Ovary (tissue), 3 donors: ENCODE data around the gene C15orf39.
"Not testable (repeated sequence)": the region's sequence is repeated elsewhere in the genome, so short reads cannot be mapped to it uniquely, and the experiment has no call there.

Experiments
- EP300 ChIP-seq: sonication (generic); formaldehyde crosslinking; IDR thresholded peaks from one replicate; pipeline ENCODE4 v1.6.1; 2017; ENCODE audit warnings: antibody characterized with exemption
- POLR2A ChIP-seq: fragments of 450-650 bp; IDR thresholded peaks from one replicate; pipeline ENCODE4 v1.6.1; 2017; ENCODE audit warnings: antibody characterized with exemption, mild to moderate bottlenecking, moderate library complexity
- TF ChIP-seq, protein P1 (sequence below), 3 donors: fragments of 450-650 bp in 2 of 3; fragments of 200-600 bp in 1 of 3; IDR thresholded peaks; one replicate each; pipeline versions ENCODE4 v1.5.1 to v1.8.0; 2016 to 2022; ENCODE audit warnings: antibody characterized with exemption in 3 of 3, mild to moderate bottlenecking in 1 of 3
- donor health status: DM: no; HTN: no; CAD: no.

DNA sequence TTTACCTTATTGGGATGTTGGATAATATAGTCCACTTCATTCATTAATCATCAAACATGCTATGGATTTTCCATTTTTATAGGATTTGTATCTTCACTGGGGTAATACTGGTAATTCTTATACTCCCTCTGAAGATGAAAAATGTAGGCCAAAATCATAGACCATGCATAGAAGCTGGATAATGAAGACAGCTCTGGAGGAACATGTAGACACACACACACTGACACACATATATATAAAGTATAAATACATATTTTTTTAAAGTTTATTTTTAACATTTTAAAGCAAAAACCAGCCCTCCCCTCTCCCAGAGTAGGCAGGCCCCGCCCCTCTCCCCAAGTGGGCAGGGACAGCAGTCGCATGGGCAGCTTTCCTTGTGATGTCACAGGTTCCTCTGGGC is 56.4 kb downstream of the C15orf39 start, which contains the start of gene GOLGA6C:
- TF ChIP-seq, protein P1, sequence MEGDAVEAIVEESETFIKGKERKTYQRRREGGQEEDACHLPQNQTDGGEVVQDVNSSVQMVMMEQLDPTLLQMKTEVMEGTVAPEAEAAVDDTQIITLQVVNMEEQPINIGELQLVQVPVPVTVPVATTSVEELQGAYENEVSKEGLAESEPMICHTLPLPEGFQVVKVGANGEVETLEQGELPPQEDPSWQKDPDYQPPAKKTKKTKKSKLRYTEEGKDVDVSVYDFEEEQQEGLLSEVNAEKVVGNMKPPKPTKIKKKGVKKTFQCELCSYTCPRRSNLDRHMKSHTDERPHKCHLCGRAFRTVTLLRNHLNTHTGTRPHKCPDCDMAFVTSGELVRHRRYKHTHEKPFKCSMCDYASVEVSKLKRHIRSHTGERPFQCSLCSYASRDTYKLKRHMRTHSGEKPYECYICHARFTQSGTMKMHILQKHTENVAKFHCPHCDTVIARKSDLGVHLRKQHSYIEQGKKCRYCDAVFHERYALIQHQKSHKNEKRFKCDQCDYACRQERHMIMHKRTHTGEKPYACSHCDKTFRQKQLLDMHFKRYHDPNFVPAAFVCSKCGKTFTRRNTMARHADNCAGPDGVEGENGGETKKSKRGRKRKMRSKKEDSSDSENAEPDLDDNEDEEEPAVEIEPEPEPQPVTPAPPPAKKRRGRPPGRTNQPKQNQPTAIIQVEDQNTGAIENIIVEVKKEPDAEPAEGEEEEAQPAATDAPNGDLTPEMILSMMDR (IDR thresholded peaks at IDR 0.05) = not testable (repeated sequence)
- not testable (repeated sequence) for TF ChIP-seq POLR2A, EP300
